ENCODE results near the gene OXCT2.
"Not testable (repeated sequence)": the region's sequence is repeated elsewhere in the genome, so short reads cannot be mapped to it uniquely, and the experiment has no call there.

OXCT2 gene

DNA sequence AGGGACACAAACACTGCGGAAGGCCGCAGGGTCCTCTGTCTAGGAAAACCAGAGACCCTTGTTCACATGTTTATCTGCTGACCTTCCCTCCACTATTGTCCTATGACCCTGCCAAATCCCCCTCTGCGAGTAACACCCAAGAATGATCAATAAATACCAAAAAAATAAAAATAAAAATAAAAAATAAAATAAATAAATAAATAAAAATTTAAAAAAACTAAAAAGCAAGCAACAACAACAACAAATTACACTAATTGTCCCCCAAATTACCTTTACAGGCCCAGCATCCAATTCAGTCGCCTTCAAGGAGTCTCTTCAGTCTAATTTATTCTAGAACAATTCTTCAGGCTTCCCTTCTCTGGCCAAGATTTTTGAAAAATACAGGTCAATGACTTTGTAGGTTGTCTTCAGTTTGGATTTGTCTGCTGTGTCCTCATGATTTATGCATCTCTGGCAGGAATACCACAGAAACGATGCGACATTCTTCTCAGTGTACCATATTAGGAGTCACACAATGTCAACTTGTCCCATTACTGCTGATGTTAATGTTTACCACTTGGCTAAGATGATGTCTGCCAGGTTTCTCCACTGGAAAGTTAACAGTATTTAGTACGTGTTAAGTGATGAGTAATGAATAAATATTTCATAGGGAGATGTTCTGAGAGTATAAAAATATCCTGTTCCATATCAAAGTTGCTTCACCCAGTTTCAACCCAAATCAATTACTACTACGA, 37.8 kb upstream of the OXCT2 start:
- TF ChIP-seq, protein P1, sequence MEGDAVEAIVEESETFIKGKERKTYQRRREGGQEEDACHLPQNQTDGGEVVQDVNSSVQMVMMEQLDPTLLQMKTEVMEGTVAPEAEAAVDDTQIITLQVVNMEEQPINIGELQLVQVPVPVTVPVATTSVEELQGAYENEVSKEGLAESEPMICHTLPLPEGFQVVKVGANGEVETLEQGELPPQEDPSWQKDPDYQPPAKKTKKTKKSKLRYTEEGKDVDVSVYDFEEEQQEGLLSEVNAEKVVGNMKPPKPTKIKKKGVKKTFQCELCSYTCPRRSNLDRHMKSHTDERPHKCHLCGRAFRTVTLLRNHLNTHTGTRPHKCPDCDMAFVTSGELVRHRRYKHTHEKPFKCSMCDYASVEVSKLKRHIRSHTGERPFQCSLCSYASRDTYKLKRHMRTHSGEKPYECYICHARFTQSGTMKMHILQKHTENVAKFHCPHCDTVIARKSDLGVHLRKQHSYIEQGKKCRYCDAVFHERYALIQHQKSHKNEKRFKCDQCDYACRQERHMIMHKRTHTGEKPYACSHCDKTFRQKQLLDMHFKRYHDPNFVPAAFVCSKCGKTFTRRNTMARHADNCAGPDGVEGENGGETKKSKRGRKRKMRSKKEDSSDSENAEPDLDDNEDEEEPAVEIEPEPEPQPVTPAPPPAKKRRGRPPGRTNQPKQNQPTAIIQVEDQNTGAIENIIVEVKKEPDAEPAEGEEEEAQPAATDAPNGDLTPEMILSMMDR (IDR thresholded peaks at IDR 0.05; ENCODE audit: extremely low read depth, insufficient read depth, missing control alignments) = no peak
- in situ Hi-C loops (cut with MboI; ENCODE audit: low pct_unique_long_range_greater_than_20kb, low sequenced_read_pairs, unreplicated experiment) = no loop called here
- no peak for DNase-seq (ENCODE audit: low spot score)

DNA sequence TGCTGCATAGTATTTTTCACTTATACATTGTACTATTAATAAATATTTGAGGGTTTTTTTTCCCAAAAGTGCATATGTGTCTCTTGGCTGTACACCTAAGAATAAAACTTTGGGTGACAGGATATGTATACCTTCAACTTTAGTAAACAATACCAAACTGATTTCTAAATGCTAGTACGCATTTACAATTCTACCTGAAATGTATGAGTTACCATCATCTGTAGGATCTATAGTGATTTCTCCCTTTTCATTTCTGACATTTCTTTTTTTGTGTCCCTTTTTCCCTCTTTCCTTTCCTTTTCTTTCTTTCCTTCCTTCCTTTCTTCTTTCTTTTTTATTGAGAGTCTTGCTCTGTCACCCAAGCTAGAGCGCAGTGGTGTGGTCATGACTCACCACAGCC, 34.2 kb upstream of the OXCT2 start:
- TF ChIP-seq, protein P1 (IDR thresholded peaks at IDR 0.05; ENCODE audit: extremely low read depth, insufficient read depth, missing control alignments) = no peak
- in situ Hi-C loops (cut with MboI; ENCODE audit: low pct_unique_long_range_greater_than_20kb, low sequenced_read_pairs, unreplicated experiment) = no loop called here

DNA sequence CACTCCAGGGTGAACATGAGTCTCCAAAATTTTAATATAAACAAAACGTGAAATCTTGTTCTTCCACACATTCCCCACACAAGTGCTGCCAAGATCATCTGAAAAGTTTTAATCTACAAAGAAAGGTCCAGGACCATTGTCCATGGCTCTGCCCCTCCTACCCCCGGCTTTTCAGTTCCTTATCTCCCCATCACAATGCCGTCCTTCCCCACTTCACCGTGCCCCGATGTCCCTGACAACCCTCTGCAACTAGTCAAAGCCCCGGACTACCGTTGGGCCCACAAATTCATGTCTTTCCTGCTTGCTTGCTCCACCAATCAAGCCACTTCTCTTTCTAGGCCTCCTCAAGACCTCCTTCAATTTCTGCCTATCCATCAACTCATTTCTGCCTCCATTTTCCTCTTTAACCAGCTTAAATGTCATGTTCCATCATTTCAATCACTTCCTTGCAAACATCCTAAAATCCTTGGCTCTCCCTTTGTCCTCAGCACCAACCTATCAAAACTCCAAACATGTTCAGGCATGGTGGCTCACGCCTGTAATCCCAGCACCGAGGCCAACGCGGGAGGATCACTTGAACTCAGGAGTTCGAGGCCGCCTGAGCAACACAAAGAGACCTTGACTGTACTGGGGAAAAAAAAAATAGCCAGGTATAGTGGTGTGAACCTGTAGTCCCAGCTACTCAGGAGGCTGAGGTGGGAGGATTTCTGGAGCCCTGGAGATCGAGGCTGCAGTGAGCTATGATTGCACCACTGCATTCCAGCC, 31.5 kb upstream of the OXCT2 start:
- in situ Hi-C loops (cut with MboI; ENCODE audit: low pct_unique_long_range_greater_than_20kb, low sequenced_read_pairs, unreplicated experiment) = no loop called here
- DNase-seq (ENCODE audit: low spot score) = no peak
- TF ChIP-seq, protein P1 (IDR thresholded peaks at IDR 0.05; ENCODE audit: extremely low read depth, insufficient read depth, missing control alignments) = no peak

More for the DNA sequence above, 34.2 kb upstream of the OXCT2 start:
- DNase-seq (ENCODE audit: low spot score) = no peak

DNA sequence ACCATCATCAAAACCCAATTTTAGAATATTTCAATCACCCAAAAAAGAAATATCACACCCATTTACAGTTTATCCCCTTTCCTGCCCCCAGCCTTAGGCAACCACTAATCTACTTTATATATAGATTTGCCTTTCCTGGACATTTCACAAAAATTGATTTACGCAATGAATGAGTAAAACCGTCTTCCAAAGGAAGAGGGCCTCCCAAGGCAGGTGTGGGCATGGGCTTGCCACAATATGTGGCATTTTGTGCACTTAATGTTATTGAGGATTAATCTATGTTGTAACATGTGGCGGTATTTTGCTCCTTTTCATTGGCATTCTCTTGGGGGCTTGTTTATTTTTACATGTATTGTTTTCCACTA, 29.3 kb upstream of the OXCT2 start:
- no peak for DNase-seq (ENCODE audit: low spot score)
- TF ChIP-seq, protein P1 (IDR thresholded peaks at IDR 0.05; ENCODE audit: extremely low read depth, insufficient read depth, missing control alignments) = no peak
- in situ Hi-C loops (cut with MboI; ENCODE audit: low pct_unique_long_range_greater_than_20kb, low sequenced_read_pairs, unreplicated experiment) = no loop called here

DNA sequence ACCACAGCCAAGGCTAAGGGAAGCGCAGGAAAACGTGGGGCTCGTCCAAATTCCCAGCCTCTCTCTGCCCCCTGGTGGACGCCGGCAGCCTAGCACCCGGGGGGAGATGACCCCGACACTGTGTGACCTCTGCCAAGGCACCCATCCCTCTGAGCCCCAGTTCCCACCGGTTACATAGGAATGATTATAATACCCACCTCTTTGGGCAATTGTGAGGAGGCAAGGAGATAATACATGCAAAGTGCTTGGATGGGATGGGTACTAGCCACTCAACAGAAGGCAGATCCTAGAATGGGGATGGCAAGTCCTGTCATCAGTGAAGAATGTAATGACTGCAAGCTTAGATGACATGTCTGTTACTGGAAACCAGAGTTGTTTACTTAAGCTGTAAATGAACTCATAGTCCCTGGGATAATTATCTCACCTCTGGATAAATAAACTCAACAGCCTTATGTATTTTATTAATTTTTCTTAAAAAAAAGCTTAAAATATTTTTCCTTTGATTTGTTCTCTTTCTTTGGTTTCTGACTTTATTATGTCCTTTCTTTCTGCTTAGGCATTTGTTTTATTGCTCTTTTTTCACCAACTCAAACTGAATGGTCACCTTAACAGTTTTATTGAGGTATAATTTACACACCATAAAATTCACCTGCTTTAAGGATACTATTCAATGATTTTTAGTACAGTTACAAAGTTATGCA, 28.8 kb upstream of the OXCT2 start:
- DNase-seq (ENCODE audit: low spot score) = peak; percentile 62
- TF ChIP-seq, protein P1 (IDR thresholded peaks at IDR 0.05; ENCODE audit: extremely low read depth, insufficient read depth, missing control alignments) = peak; percentile 73
- in situ Hi-C loops (cut with MboI; ENCODE audit: low pct_unique_long_range_greater_than_20kb, low sequenced_read_pairs, unreplicated experiment) = no loop called here

DNA sequence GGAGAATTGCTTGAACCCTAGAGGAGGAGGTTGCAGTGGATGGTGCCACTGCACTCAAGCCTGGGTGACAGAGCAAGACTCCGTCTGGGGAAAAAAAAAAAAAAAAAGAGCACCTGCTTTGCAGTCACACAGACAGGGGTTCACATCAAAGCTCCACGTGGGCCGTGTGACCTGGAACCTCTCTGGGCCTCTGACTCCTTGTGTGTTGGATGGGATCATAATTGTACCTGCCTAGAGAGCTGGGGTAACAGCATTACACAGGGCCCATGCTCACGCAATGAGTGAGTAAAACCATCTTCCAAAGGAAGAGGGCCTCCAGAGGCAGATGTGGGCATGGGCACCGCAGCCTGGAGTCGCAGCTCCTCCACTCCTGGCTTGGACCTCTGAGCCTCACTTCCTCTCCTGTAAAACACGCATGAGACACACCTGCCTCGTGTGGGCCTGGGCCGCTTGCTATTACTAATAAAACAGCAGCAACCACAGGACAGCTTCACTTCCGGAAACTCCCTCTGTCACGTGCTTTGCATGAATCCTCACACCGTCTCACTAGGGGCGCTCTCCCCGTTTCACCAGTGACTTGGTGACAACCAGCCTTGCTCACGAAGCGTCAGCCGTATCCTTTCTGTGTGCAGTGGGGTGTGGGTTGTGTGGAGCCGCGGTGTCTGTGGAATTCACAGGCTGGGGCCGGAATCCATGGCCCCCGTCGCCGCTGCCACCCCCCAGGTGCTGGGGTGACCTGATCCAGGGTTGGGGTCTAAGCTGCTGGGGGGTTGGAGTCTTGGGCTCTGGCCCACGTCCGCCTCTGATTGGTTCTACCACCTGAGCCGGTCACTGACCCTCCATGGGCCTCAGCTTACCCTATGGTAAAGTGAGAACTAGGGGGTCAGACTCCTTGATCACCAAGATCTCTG, 28.0 kb upstream of the OXCT2 start:
- in situ Hi-C loops (cut with MboI; ENCODE audit: low pct_unique_long_range_greater_than_20kb, low sequenced_read_pairs, unreplicated experiment) = not testable (repeated sequence)
- TF ChIP-seq, protein P1 (IDR thresholded peaks at IDR 0.05; ENCODE audit: extremely low read depth, insufficient read depth, missing control alignments) = peak; percentile 58
- DNase-seq (ENCODE audit: low spot score) = peak; percentile 88
